Lung (tissue), 12 donors: Measurements from ENCODE around the gene CCDC136. TPM values are rescaled to one million over a fixed set of nuclear protein-coding genes. Genes with fewer than 3 reads are reported as not detected.

ENCODE experiments used
- ATAC-seq: fragments of 200-7000 bp; cut with Tn5 transposase; one replicate; pipeline ENCODE4 v1.9.1; 2020; ENCODE audit warnings: moderate number of reproducible peaks; ENCODE audit not compliant: insufficient read depth, low FRiP score
- DNase-seq, 3 donors: peaks; one replicate each; pipeline ENCODE4 v3.0.0-alpha.2; 2013 to 2017
- H3K27ac ChIP-seq, 2 donors: one replicate each; pipeline ENCODE4 v1.5.1; 2013; ENCODE audit warnings: mild to moderate bottlenecking in 2 of 2, moderate library complexity in 2 of 2, control low read depth in 1 of 2, inconsistent platforms in 1 of 2, low read depth in 1 of 2, low read length in 1 of 2
- H3K27me3 ChIP-seq, 3 donors: one replicate each; pipeline ENCODE4 v1.5.1; 2013; ENCODE audit warnings: low read length in 2 of 3; ENCODE audit not compliant: control insufficient read depth in 3 of 3, insufficient read depth in 3 of 3
- H3K36me3 ChIP-seq, 4 donors: one replicate each; pipeline ENCODE4 v1.5.1; 2013; ENCODE audit warnings: low read length in 4 of 4, mild to moderate bottlenecking in 1 of 4, moderate library complexity in 1 of 4; ENCODE audit not compliant: control insufficient read depth in 4 of 4, insufficient read depth in 4 of 4
- H3K4me1 ChIP-seq, 5 donors: one replicate each; pipeline ENCODE4 v1.5.1; 2013; ENCODE audit warnings: low read length in 5 of 5, mild to moderate bottlenecking in 2 of 5, moderate library complexity in 1 of 5; ENCODE audit not compliant: control insufficient read depth in 5 of 5, insufficient read depth in 5 of 5
- H3K4me3 ChIP-seq: one replicate; pipeline ENCODE4 v1.5.1; 2013; ENCODE audit warnings: mild to moderate bottlenecking, control low read depth, moderate library complexity
- H3K9ac ChIP-seq, 2 donors: one replicate each; pipeline ENCODE4 v1.5.1; 2013; ENCODE audit warnings: low read length in 2 of 2, control low read depth in 1 of 2; ENCODE audit not compliant: insufficient read depth in 1 of 2
- H3K9me3 ChIP-seq, 4 donors: one replicate each; pipeline ENCODE4 v1.5.1; 2013; ENCODE audit warnings: low read length in 3 of 4, mild to moderate bottlenecking in 1 of 4, moderate library complexity in 1 of 4; ENCODE audit not compliant: control insufficient read depth in 4 of 4, insufficient read depth in 3 of 4
- CTCF ChIP-seq: IDR thresholded peaks from 2 replicates; pipeline ENCODE4 v1.5.1; 2012; ENCODE audit warnings: mild to moderate bottlenecking; ENCODE audit errors: control extremely low read depth, extremely low read depth
- WGBS, 2 donors: extraction: QIAGEN DNeasy Blood & Tissue Kit; methylation state at CpG; one replicate each; pipeline ENCODE4 v1.1.7; 2013; 5-methylcytosine and 5-hydroxymethylcytosine counted together
- polyA plus RNA-seq, 2 donors: library from polyadenylated mRNA; stranded (reverse); fragments of 200-250 nt; gene quantifications; one replicate each; pipeline ENCODE4 v1.2.1, GENCODE V29; 2013
- total RNA-seq, 2 donors: library from RNA; depleted of rRNA in 1 of 2; stranded (reverse); fragments of >200 nt in 1 of 2; gene quantifications; one replicate each; pipeline ENCODE4 v1.2.1, GENCODE V29; 2014 to 2021
- donor health status: control.
- donor health status: control.
- donor health status: Bipolar disorder and iron deficiency.
- donor health status: healthy.
- donor health status: DM: yes; HTN: yes; CAD: no.

CCDC136 gene
- total and polyA plus RNA-seq, 4 donors = 0.70 to 6.4 (median 1.7) TPM

- Histone ChIP-seq H3K9ac (no peak overlapping the region), H3K4me1 (no peaks in the 10 kb centered on the region), H3K27ac (no peak overlapping the region), H3K4me3 (no peak overlapping the region), H3K36me3 (peaks cover 0 to 11% (median 4%) of the 10 kb centered on the region in 4 donors), H3K9me3 (peaks cover 0 to 2% (median 0%) of the 10 kb centered on the region in 4 donors), H3K27me3 (no peaks in the 10 kb centered on the region)
- DNase-seq (no peak), ATAC-seq (no peak)
- 97% methylated on average over 5 of the region's 5 CpGs for WGBS, 2 donors
- TF ChIP-seq CTCF = no peak
These were observed 13.5 kb downstream of the CCDC136 start for GRCh38 chr7:128805225-128805624.

DNA sequence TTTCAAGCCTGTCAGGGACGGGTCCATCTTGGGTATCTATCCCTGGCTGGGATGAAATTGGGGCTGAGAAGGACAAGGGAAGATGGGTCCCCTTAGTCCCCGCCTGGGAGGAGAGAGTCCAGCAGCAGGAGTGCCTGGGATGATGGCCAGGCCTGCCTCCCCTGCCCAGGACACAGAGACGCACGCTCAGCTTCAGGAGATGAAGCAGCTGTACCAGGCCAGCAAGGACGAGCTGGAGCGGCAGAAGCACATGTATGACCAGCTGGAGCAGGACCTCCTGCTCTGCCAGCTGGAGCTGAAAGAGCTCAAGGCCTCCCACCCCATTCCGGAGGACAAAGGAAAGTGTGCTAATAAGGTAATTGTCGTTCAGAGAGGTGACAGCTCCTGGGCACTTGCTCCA, 15.4 kb downstream of the CCDC136 start:
- H3K27ac ChIP-seq = no peak overlapping the region
- no peak overlapping the region for H3K4me3 ChIP-seq
- no peak for TF ChIP-seq CTCF
- H3K4me1 ChIP-seq = peaks cover 0 to 2% (median 0%) of the 10 kb centered on the region in 5 donors
- peaks cover 0 to 2% (median 0%) of the 10 kb centered on the region in 4 donors for H3K9me3 ChIP-seq
- H3K27me3 ChIP-seq = no peaks in the 10 kb centered on the region
- peaks cover 0 to 9% (median 4%) of the 10 kb centered on the region in 4 donors for H3K36me3 ChIP-seq
- no peak overlapping the region for H3K9ac ChIP-seq
- ATAC-seq (no peak), DNase-seq (no peak)
- 86 to 91% methylated on average over 8 of the region's 8 CpGs for WGBS, 2 donors

GRCh38 chr7:128809363-128809762, 17.6 kb downstream of the CCDC136 start:
- Histone ChIP-seq H3K4me1 (peaks cover 0 to 3% (median 0%) of the 10 kb centered on the region in 5 donors), H3K9me3 (peaks cover 0 to 2% (median 0%) of the 10 kb centered on the region in 4 donors), H3K9ac (no peak overlapping the region), H3K27me3 (no peaks in the 10 kb centered on the region), H3K27ac (no peak overlapping the region), H3K36me3 (peaks cover 0 to 9% (median 4%) of the 10 kb centered on the region in 4 donors), H3K4me3 (no peak overlapping the region)
- WGBS, 2 donors = 86 to 92% methylated on average over 3 of the region's 3 CpGs
- no peak for DNase-seq
- TF ChIP-seq CTCF = no peak
- ATAC-seq = no peak

GRCh38 chr7:128810473-128810872, 18.7 kb downstream of the CCDC136 start:
- H3K4me3 ChIP-seq = no peak overlapping the region
- H3K4me1 ChIP-seq = peaks cover 0 to 3% (median 0%) of the 10 kb centered on the region in 5 donors
- H3K36me3 ChIP-seq = peaks cover 0 to 9% (median 4%) of the 10 kb centered on the region in 4 donors
- H3K9me3 ChIP-seq = peaks cover 0 to 4% (median 0%) of the 10 kb centered on the region in 4 donors
- 90 to 98% methylated on average over 2 of the region's 2 CpGs for WGBS, 2 donors
- H3K9ac ChIP-seq = no peak overlapping the region
- TF ChIP-seq CTCF = no peak
- H3K27me3 ChIP-seq = no peaks in the 10 kb centered on the region
- H3K27ac ChIP-seq = no peak overlapping the region
- ATAC-seq (no peak), DNase-seq (no peak)
